Testis (tissue), 3 donors: Measurements from ENCODE around the gene HBQ1. TPM values are rescaled to one million over a fixed set of nuclear protein-coding genes. Genes with fewer than 3 reads are reported as not detected.
"Not testable (repeated sequence)": the region's sequence is repeated elsewhere in the genome, so short reads cannot be mapped to it uniquely, and the experiment has no call there.

Experiments
- DNase-seq: peaks from one replicate; pipeline ENCODE4 v3.0.0-alpha.2; 2019
- H3K27ac ChIP-seq, 2 donors: fragments of 200-600 bp; sonication (generic); one replicate each; pipeline ENCODE4 v1.5.1; 2019
- H3K27me3 ChIP-seq: fragments of 200-600 bp; sonication (generic); one replicate; pipeline ENCODE4 v1.5.1; 2019
- H3K36me3 ChIP-seq: fragments of 200-600 bp; sonication (generic); one replicate; pipeline ENCODE4 v1.5.1; 2017; ENCODE audit warnings: low read depth; ENCODE audit errors: missing control alignments
- H3K4me1 ChIP-seq: fragments of 200-600 bp; sonication (generic); one replicate; pipeline ENCODE4 v1.5.1; 2019
- H3K4me3 ChIP-seq, 2 donors: fragments of 200-600 bp; sonication (generic); one replicate each; pipeline ENCODE4 v1.5.1; 2017 to 2019
- H3K9me3 ChIP-seq: fragments of 200-600 bp; sonication (generic); one replicate; pipeline ENCODE4 v1.5.1; 2017
- CTCF ChIP-seq, 3 experiments: fragments of 450-650 bp in 2 of 3; fragments of 200-600 bp in 1 of 3; sonication (generic) in 1 of 3; IDR thresholded peaks; one replicate each; pipeline ENCODE4 v1.5.1; 2016 to 2019; ENCODE audit warnings: antibody characterized with exemption in 3 of 3, mild to moderate bottlenecking in 2 of 3, moderate library complexity in 1 of 3
- POLR2A ChIP-seq: fragments of 450-650 bp; IDR thresholded peaks from one replicate; pipeline ENCODE4 v1.6.1; 2017; ENCODE audit warnings: antibody characterized with exemption, mild to moderate bottlenecking, moderate library complexity
- WGBS, 2 donors: methylation state at CpG; one replicate each; pipeline ENCODE4 v1.1.5; 2018; 5-methylcytosine and 5-hydroxymethylcytosine counted together
- intact Hi-C: fragments of 100-400 bp; cut with DNase I; formaldehyde crosslinking; loops from one replicate; pipeline ENCODE4 v1.15.1; 2023; ENCODE audit warnings: low total_unique reads
- polyA plus RNA-seq: library from polyadenylated mRNA; stranded (reverse); fragments of 350-450 nt; fragmentation: Illumina TruSeq; extraction: RNeasy Lipid Tissue Mini Kit (QIAGEN cat#74804); gene quantifications from one replicate; pipeline ENCODE4 v1.2.3, GENCODE V29; 2014; ENCODE audit warnings: low read depth, low replicate concordance; ENCODE audit not compliant: insufficient read depth
- total RNA-seq, 2 donors: library from RNA; depleted of rRNA; stranded (reverse); fragments of >200 nt; gene quantifications; one replicate each; pipeline ENCODE4 v1.2.3, GENCODE V29; 2016

The HBQ1 gene
- total and polyA plus RNA-seq, 3 donors from 2014 or later: 1.3 to 4.3 (median 4.2) TPM

- Histone ChIP-seq H3K4me1 (peaks cover 15% of the 10 kb centered on the region), H3K27ac (no peak overlapping the region), H3K9me3 (no peaks in the 10 kb centered on the region), H3K36me3 (no peaks in the 10 kb centered on the region), H3K4me3 (no peak overlapping the region), H3K27me3 (peaks cover 4% of the 10 kb centered on the region)
- WGBS, 2 donors: 40 to 56% methylated on average over 2 to 3 of the region's 3 CpGs
- intact Hi-C loops: no loop called here
- TF ChIP-seq CTCF (IDR thresholded peaks at IDR 0.05) (no peak), POLR2A (no peak)
- no peak for DNase-seq
These were observed 11.2 kb upstream of the HBQ1 start for GRCh38 chr16:169014-169413.

- H3K27ac ChIP-seq, intact Hi-C loops, H3K36me3 ChIP-seq, H3K9me3 ChIP-seq, H3K4me3 ChIP-seq, H3K27me3 ChIP-seq: not testable (repeated sequence)
- H3K4me1 ChIP-seq: peaks cover 14% of the 10 kb centered on the region
- WGBS, 2 donors: 18 to 29% methylated on average over 5 of the region's 5 CpGs
- peak; percentile 48 for DNase-seq
These were observed 10.2 kb upstream of the HBQ1 start for GRCh38 chr16:170088-170507.

- peaks cover 4% of the 10 kb centered on the region for H3K27me3 ChIP-seq
- intact Hi-C loops: no loop called here
- TF ChIP-seq CTCF (IDR thresholded peaks at IDR 0.05) (no peak), POLR2A (no peak)
- WGBS, 2 donors: 39 to 92% methylated on average over 1 of the region's 1 CpG
- no peak overlapping the region for H3K27ac ChIP-seq
- H3K4me3 ChIP-seq: no peak overlapping the region
- no peaks in the 10 kb centered on the region for H3K9me3 ChIP-seq
- H3K36me3 ChIP-seq: no peaks in the 10 kb centered on the region
- DNase-seq: no peak
- H3K4me1 ChIP-seq: peaks cover 7% of the 10 kb centered on the region
These were observed 9.5 kb upstream of the HBQ1 start for GRCh38 chr16:170788-171187.

DNA sequence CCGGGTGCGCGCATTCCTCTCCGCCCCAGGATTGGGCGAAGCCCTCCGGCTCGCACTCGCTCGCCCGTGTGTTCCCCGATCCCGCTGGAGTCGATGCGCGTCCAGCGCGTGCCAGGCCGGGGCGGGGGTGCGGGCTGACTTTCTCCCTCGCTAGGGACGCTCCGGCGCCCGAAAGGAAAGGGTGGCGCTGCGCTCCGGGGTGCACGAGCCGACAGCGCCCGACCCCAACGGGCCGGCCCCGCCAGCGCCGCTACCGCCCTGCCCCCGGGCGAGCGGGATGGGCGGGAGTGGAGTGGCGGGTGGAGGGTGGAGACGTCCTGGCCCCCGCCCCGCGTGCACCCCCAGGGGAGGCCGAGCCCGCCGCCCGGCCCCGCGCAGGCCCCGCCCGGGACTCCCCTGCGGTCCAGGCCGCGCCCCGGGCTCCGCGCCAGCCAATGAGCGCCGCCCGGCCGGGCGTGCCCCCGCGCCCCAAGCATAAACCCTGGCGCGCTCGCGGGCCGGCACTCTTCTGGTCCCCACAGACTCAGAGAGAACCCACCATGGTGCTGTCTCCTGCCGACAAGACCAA lies 7.8 kb upstream of the HBQ1 start, which contains the start of gene HBA2:
Gene HBA2 (plus strand): TSS at position 503 of the 568 bp plus-strand sequence. CDS start 37 bp downstream, at position 540.
- H3K4me3 ChIP-seq, H3K36me3 ChIP-seq, intact Hi-C loops, H3K27me3 ChIP-seq, H3K27ac ChIP-seq, H3K4me1 ChIP-seq, DNase-seq, H3K9me3 ChIP-seq: not testable (repeated sequence)
- WGBS, 2 donors: no CpG with 5 or more reads among the region's 74 CpGs

DNA sequence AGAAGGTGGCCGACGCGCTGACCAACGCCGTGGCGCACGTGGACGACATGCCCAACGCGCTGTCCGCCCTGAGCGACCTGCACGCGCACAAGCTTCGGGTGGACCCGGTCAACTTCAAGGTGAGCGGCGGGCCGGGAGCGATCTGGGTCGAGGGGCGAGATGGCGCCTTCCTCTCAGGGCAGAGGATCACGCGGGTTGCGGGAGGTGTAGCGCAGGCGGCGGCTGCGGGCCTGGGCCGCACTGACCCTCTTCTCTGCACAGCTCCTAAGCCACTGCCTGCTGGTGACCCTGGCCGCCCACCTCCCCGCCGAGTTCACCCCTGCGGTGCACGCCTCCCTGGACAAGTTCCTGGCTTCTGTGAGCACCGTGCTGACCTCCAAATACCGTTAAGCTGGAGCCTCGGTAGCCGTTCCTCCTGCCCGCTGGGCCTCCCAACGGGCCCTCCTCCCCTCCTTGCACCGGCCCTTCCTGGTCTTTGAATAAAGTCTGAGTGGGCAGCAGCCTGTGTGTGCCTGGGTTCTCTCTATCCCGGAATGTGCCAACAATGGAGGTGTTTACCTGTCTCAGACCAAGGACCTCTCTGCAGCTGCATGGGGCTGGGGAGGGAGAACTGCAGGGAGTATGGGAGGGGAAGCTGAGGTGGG lies 6.9 kb upstream of the HBQ1 start:
- H3K9me3 ChIP-seq, intact Hi-C loops, DNase-seq, H3K27ac ChIP-seq, H3K27me3 ChIP-seq, H3K36me3 ChIP-seq, H3K4me1 ChIP-seq, H3K4me3 ChIP-seq: not testable (repeated sequence)
- WGBS, 2 donors: 2 to 6% methylated on average over 11 to 27 of the region's 44 CpGs

GRCh38 chr16:173928-174769 lies 6.1 kb upstream of the HBQ1 start:
- H3K9me3 ChIP-seq, H3K27ac ChIP-seq, H3K4me1 ChIP-seq, H3K36me3 ChIP-seq, H3K4me3 ChIP-seq, intact Hi-C loops, H3K27me3 ChIP-seq: not testable (repeated sequence)
- 23 to 34% methylated on average over 4 to 9 of the region's 13 CpGs for WGBS, 2 donors
- peak; percentile 36 for DNase-seq
